GM12891 (cell line): ENCODE data around the gene UBP1.

ENCODE experiments used
- POLR2A ChIP-seq: IDR thresholded peaks from 2 replicates; pipeline ENCODE4 v1.6.1; 2011; ENCODE audit warnings: low read depth, low read length, control low read depth
- TAF1 ChIP-seq: IDR thresholded peaks from 2 replicates; pipeline ENCODE4 v1.6.1; 2011; ENCODE audit warnings: low read depth, low read length, control low read depth

GRCh38 chr3:33438881-33439545 is 1.2 kb downstream of the UBP1 start:
- TF ChIP-seq TAF1 (no peak), POLR2A (no peak)
